Osteoblast (primary cell): Measurements from ENCODE around the gene SLC5A4. TPM values are rescaled to one million over a fixed set of nuclear protein-coding genes. Genes with fewer than 3 reads are reported as not detected.
"Not testable (repeated sequence)": the region's sequence is repeated elsewhere in the genome, so short reads cannot be mapped to it uniquely, and the experiment has no call there.

ENCODE experiments used
- DNase-seq: peaks from one replicate; pipeline ENCODE4 v3.0.0; 2011; ENCODE audit warnings: low spot score, mixed read lengths; ENCODE audit not compliant: insufficient read length; ENCODE audit errors: missing footprints
- H2AFZ ChIP-seq: 2 replicates; pipeline ENCODE4 v1.6.0; 2011; ENCODE audit warnings: mild to moderate bottlenecking, low read length
- H3K27ac ChIP-seq: 2 replicates; pipeline ENCODE4 v1.5.1; 2011; ENCODE audit warnings: mild to moderate bottlenecking, low read depth, low read length, moderate library complexity
- H3K27me3 ChIP-seq: 2 replicates; pipeline ENCODE4 v1.6.0; 2012; ENCODE audit warnings: mild to moderate bottlenecking, control low read depth, inconsistent platforms, low read length, moderate library complexity; ENCODE audit not compliant: insufficient read depth
- H3K36me3 ChIP-seq: 2 replicates; pipeline ENCODE4 v1.5.1; 2011; ENCODE audit warnings: mild to moderate bottlenecking, low read length, control low read depth, moderate library complexity; ENCODE audit not compliant: insufficient read depth
- H3K4me1 ChIP-seq: 2 replicates; pipeline ENCODE4 v1.5.1; 2011; ENCODE audit warnings: mild to moderate bottlenecking, low read length, control low read depth, moderate library complexity; ENCODE audit not compliant: insufficient read depth
- H3K4me2 ChIP-seq: 2 replicates; pipeline ENCODE4 v1.6.0; 2011; ENCODE audit warnings: mild to moderate bottlenecking, low read length; ENCODE audit not compliant: insufficient read depth
- H3K4me3 ChIP-seq: fragments of 200-600 bp; sonication (generic); 3 replicates; pipeline ENCODE4 v1.5.1; 2012; ENCODE audit warnings: mild to moderate bottlenecking, low read length, inconsistent platforms; ENCODE audit not compliant: insufficient read depth
- H3K79me2 ChIP-seq: 2 replicates; pipeline ENCODE4 v1.6.0; 2012; ENCODE audit warnings: mild to moderate bottlenecking, low read length, control low read depth, inconsistent platforms; ENCODE audit not compliant: insufficient read depth
- H3K9me3 ChIP-seq: 2 replicates; pipeline ENCODE4 v1.5.1; 2011; ENCODE audit warnings: low read depth, low read length, control low read depth
- H4K20me1 ChIP-seq: 2 replicates; pipeline ENCODE4 v1.6.0; 2012; ENCODE audit warnings: mild to moderate bottlenecking, low read length, control low read depth; ENCODE audit not compliant: insufficient read depth
- total RNA-seq: library from RNA; depleted of rRNA; stranded (reverse); fragments of >200 nt; gene quantifications from 2 replicates; pipeline ENCODE4 v1.2.3, GENCODE V29; 2012
- TF ChIP-seq, protein P1 (sequence below): IDR thresholded peaks from 2 replicates; pipeline ENCODE4 v1.5.1; 2011; ENCODE audit warnings: mild to moderate bottlenecking, low read depth, low read length, moderate library complexity; ENCODE audit errors: extremely low read depth

SLC5A4 gene
- total RNA-seq, 1 donor, result not detected

DNA sequence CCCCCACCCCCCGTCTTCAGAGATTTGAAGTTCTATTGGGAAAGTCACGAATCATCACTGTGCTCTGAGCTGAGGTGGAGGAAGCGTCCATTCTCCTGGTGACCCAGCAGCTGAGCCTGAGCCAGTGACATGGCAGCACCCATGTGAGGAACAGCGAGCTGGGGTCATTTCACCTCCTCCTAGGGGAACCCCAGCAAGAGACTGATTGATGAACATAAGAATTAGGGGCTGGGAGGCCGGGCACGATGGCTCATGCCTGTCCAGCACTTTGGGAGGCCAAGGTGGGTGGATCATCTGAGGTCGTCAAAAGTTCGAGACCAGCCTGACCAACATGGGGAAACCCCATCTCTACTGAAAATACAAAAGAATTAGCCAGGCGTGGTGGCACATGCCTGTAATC, 61.8 kb downstream of the SLC5A4 start:
- not testable (repeated sequence) for H3K4me2 ChIP-seq, DNase-seq, H3K9me3 ChIP-seq, H3K4me1 ChIP-seq, H2AFZ ChIP-seq, H4K20me1 ChIP-seq, H3K36me3 ChIP-seq, H3K27me3 ChIP-seq, H3K27ac ChIP-seq, H3K79me2 ChIP-seq, H3K4me3 ChIP-seq

DNA sequence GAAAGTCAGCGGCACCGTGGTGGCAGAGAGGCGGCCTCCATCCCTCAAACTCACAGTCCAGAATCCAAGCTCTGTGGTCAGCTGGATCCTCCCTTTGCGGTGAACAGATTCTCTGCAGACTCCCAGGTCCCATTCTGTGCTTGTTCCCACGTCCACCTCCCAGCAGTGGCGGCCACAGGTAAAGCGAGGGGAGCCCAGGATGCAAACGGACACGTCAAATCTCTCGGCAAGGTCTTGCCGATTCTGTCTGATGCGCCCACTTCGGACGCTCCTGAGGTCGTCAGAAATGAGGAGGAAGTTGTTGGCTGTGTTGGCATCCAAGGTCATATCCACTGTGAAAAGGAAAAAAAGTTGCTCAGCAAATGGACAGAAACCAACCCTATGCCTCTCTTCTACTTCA, 64.1 kb downstream of the SLC5A4 start:
- not testable (repeated sequence) for H3K4me1 ChIP-seq, H3K9me3 ChIP-seq, H3K79me2 ChIP-seq, H2AFZ ChIP-seq, H3K4me3 ChIP-seq, H3K27me3 ChIP-seq, H3K4me2 ChIP-seq, H3K36me3 ChIP-seq, H3K27ac ChIP-seq, DNase-seq, H4K20me1 ChIP-seq

DNA sequence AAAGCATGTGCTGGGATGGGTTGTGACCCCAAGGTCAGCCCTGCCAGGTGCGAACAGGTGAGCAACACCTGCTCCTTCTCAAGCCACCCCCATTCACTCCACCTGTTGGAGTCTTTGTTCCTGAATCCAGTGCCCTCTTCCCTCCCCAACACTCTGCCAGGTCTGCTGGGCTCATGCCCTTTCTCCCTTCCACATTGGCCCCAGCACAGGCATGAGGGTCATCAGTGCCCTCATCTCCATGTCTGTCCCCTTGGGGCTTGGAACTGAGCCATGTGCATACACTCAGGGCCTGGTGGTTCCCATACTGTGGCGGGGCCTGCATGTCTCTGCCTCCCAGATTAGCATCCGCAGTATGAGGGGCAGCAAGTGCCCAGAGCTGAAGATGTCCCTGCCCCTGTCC, 69.3 kb downstream of the SLC5A4 start:
- no peak overlapping the region for H2AFZ ChIP-seq
- TF ChIP-seq, protein P1, sequence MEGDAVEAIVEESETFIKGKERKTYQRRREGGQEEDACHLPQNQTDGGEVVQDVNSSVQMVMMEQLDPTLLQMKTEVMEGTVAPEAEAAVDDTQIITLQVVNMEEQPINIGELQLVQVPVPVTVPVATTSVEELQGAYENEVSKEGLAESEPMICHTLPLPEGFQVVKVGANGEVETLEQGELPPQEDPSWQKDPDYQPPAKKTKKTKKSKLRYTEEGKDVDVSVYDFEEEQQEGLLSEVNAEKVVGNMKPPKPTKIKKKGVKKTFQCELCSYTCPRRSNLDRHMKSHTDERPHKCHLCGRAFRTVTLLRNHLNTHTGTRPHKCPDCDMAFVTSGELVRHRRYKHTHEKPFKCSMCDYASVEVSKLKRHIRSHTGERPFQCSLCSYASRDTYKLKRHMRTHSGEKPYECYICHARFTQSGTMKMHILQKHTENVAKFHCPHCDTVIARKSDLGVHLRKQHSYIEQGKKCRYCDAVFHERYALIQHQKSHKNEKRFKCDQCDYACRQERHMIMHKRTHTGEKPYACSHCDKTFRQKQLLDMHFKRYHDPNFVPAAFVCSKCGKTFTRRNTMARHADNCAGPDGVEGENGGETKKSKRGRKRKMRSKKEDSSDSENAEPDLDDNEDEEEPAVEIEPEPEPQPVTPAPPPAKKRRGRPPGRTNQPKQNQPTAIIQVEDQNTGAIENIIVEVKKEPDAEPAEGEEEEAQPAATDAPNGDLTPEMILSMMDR, result no peak
- DNase-seq, result no peak
- no peak overlapping the region for H3K4me2 ChIP-seq
- no peaks in the 10 kb centered on the region for H3K4me1 ChIP-seq
- H3K27me3 ChIP-seq, result no peaks in the 10 kb centered on the region
- H3K36me3 ChIP-seq, result no peaks in the 10 kb centered on the region
- no peaks in the 10 kb centered on the region for H3K79me2 ChIP-seq
- H3K27ac ChIP-seq, result no peak overlapping the region
- H3K4me3 ChIP-seq, result no peak overlapping the region
- H3K9me3 ChIP-seq, result no peaks in the 10 kb centered on the region
- no peaks in the 10 kb centered on the region for H4K20me1 ChIP-seq

DNA sequence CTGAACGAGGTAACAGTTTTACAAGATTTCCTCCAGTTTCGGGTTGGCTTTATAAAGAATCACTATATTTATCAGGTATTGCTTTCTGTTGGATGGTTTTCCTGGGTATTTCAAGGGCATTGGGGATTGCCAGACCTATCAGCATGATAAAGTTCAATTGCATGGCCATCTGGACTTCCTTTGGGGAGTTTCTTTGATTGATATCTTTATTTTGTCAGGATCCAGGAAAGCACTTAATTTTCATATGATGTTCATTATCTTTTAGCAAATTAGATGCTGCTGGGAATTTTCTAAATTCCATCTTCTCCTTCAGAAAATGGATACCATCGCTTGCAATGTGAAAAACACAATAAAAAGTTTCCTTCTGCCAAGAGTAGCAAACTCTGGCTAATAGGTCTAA, 71.5 kb downstream of the SLC5A4 start:
- Histone ChIP-seq H4K20me1 (no peaks in the 10 kb centered on the region), H2AFZ (no peak overlapping the region), H3K4me1 (no peaks in the 10 kb centered on the region), H3K36me3 (no peaks in the 10 kb centered on the region), H3K4me2 (no peak overlapping the region), H3K27me3 (peaks cover 4% of the 10 kb centered on the region), H3K27ac (no peak overlapping the region), H3K4me3 (no peak overlapping the region), H3K9me3 (no peaks in the 10 kb centered on the region), H3K79me2 (no peaks in the 10 kb centered on the region)
- DNase-seq, result no peak
- TF ChIP-seq, protein P1, result no peak

DNA sequence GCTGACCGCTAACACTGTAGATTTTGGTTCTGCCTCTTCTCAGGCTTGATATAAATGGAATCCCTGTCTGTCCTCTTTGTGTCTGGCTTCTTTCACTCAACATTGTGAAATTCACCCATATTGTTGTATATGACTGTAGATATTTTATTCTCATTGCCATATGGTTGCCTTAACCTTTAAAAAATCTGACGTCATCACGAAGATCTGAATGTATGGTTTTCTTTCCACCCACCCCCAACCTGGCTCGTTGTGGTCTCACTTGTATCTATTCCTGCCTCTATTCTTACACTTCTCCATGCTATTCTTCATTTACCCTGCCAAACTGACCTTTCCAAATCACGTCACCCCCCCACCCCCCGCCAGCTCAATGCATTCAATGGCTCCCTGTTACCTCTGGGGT, 74.1 kb downstream of the SLC5A4 start:
- Histone ChIP-seq H3K27me3 (peaks cover 6% of the 10 kb centered on the region), H3K4me3 (no peak overlapping the region)
- TF ChIP-seq, protein P1, result no peak

More for the DNA sequence above, 74.1 kb downstream of the SLC5A4 start:
- H3K4me1 ChIP-seq, result no peaks in the 10 kb centered on the region
- no peaks in the 10 kb centered on the region for H3K79me2 ChIP-seq
- no peak overlapping the region for H3K27ac ChIP-seq
- no peak for DNase-seq
- H3K4me2 ChIP-seq, result no peak overlapping the region
- H3K36me3 ChIP-seq, result no peaks in the 10 kb centered on the region
- no peaks in the 10 kb centered on the region for H3K9me3 ChIP-seq
- no peaks in the 10 kb centered on the region for H4K20me1 ChIP-seq
- H2AFZ ChIP-seq, result no peak overlapping the region
